ENCODE measurements around the gene FBXO46. TPM values are rescaled to one million over a fixed set of nuclear protein-coding genes. Genes with fewer than 3 reads are reported as not detected.

FBXO46 gene
- total and polyA plus RNA-seq, 2 of the 13 experiments (the other 11 are each of a cell fraction or from before 2014, with no cell fraction given): 6.2 to 6.4 TPM

DNA sequence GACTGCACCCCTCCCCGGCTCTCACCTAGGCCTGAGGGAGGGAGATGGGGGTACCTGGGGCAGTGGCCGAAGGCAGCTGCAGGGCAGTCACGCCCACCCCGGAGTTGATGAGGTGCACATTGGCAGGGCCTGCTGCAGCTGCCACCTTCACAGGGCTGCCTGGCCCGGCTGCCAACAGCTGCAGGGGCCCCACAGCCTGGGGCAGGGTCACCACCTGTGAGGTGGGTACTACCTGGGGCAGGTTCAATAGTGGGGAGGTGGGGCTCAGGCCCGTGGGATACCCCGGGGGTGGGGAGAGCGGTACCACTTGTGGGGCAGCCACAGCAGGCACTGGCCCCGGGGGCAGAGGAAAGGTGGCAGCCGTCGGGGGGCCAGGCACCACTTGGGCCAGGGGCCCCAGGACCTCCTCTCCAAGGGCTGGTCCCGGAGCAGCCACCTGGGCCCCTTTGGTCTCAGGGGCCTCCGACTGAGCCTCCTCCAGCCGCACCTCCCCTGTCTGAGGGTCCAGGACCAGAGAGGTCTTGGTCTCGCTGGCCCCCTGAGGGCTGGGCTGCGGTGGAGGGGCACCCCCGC lies 35.7 kb upstream of the FBXO46 start (continued):
- TF ChIP-seq ATF1 (CRISPR knock-in tag; IDR thresholded peaks at IDR 0.05): no peak
- no peak for TF ChIP-seq ZNF468 (CRISPR knock-in tag; IDR thresholded peaks at IDR 0.05)
- TF ChIP-seq TCF12 (IDR thresholded peaks at IDR 0.05): no peak
- TF ChIP-seq TCF12 (CRISPR knock-in tag; IDR thresholded peaks at IDR 0.05): 0 out of 2 replicates have a peak, but pooled peaks have one; percentile 35
- TF ChIP-seq ZNF160 (CRISPR knock-in tag; IDR thresholded peaks at IDR 0.05): no peak
- TF ChIP-seq USF2 (IDR thresholded peaks at IDR 0.05; ENCODE audit: low read depth, low read length): no peak
- TF ChIP-seq USF2 (CRISPR knock-in tag; IDR thresholded peaks at IDR 0.05; ENCODE audit: borderline replicate concordance): no peak
- no peak for TF ChIP-seq KLF16 (CRISPR knock-in tag; IDR thresholded peaks at IDR 0.05)
- no peak for TF ChIP-seq TBL1XR1 (IDR thresholded peaks at IDR 0.05; ENCODE audit: borderline replicate concordance, low read length, partially characterized antibody)
- TF ChIP-seq ZIK1 (CRISPR knock-in tag; IDR thresholded peaks at IDR 0.05; ENCODE audit: borderline replicate concordance, low read depth): no peak
- TF ChIP-seq, protein P1, sequence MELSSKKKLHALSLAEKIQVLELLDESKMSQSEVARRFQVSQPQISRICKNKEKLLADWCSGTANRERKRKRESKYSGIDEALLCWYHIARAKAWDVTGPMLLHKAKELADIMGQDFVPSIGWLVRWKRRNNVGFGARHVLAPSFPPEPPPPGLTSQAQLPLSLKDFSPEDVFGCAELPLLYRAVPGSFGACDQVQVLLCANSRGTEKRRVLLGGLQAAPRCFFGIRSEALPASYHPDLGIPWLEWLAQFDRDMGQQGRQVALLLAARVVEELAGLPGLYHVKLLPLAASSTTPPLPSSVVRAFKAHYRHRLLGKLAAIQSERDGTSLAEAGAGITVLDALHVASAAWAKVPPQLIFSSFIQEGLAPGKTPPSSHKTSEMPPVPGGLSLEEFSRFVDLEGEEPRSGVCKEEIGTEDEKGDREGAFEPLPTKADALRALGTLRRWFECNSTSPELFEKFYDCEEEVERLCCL (CRISPR knock-in tag; IDR thresholded peaks at IDR 0.05; ENCODE audit: borderline replicate concordance): no peak
- peak; percentile 4 for TF ChIP-seq AGO2 (optimal IDR thresholded peaks at IDR 0.05; ENCODE audit: low read depth, low read length)
- no peak for TF ChIP-seq ZNF883 (CRISPR knock-in tag; IDR thresholded peaks at IDR 0.05; ENCODE audit: not compliant biosample characterization)
- TF ChIP-seq TP53 (CRISPR knock-in tag; conservative IDR thresholded peaks at IDR 0.05): no peak
- TF ChIP-seq ZNF317 (CRISPR knock-in tag; IDR thresholded peaks at IDR 0.05): no peak
- no peak for TF ChIP-seq BRD4 (CRISPR knock-in tag; IDR thresholded peaks at IDR 0.05)
- TF ChIP-seq HDAC6 (IDR thresholded peaks at IDR 0.05; ENCODE audit: low read depth, low read length): no peak
- TF ChIP-seq FOXC1 (CRISPR knock-in tag; IDR thresholded peaks at IDR 0.05; ENCODE audit: borderline replicate concordance): no peak
- TF ChIP-seq BRCA1 (CRISPR knock-in tag; IDR thresholded peaks at IDR 0.05): no peak
